ENCODE measurements around the gene RBMS1. TPM values are rescaled to one million over a fixed set of nuclear protein-coding genes. Genes with fewer than 3 reads are reported as not detected.

RBMS1 gene
- total and polyA plus RNA-seq, 4 donors: 49.5 to 215 (median 76.3) TPM

DNA sequence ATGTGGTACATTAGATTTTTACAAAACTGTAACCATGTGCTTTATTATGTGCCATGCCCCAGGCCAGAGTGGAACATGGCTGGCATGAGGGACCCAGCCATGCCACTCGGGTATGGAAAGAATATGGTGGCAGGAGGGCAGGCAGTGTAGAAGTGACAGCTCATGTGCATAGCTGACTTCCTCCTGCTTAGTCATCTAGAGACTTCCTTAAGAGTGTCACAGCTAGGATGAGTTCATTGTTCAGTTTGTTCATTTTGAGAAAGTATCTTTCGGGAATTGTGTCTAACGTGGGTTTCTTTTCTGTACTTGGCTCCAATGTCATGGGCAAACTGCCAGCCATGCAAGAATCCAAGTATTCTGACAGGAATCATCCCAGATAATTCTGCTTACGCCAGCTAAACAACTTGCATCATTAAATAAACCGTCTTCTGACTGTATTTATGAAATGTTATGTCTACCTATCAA, 199.2 kb downstream of the RBMS1 start:
- peaks cover 6 to 66% (median 30%) of the 10 kb centered on the region in 5 donors for H3K4me1 ChIP-seq (ENCODE audit: control insufficient read depth in 5 of 5, insufficient read depth in 5 of 5, low read length in 5 of 5)
- no peaks in the 10 kb centered on the region for H3K27me3 ChIP-seq (ENCODE audit: control insufficient read depth in 3 of 3, insufficient read depth in 3 of 3, low read length in 2 of 3)
- peak; percentile 65 for ATAC-seq (ENCODE audit: insufficient read depth, low FRiP score)
- no peaks in the 10 kb centered on the region for H3K9me3 ChIP-seq (ENCODE audit: control insufficient read depth in 4 of 4, insufficient read depth in 3 of 4, low read length in 3 of 4)
- no peak overlapping the region for H3K4me3 ChIP-seq
- TF ChIP-seq, protein P1, sequence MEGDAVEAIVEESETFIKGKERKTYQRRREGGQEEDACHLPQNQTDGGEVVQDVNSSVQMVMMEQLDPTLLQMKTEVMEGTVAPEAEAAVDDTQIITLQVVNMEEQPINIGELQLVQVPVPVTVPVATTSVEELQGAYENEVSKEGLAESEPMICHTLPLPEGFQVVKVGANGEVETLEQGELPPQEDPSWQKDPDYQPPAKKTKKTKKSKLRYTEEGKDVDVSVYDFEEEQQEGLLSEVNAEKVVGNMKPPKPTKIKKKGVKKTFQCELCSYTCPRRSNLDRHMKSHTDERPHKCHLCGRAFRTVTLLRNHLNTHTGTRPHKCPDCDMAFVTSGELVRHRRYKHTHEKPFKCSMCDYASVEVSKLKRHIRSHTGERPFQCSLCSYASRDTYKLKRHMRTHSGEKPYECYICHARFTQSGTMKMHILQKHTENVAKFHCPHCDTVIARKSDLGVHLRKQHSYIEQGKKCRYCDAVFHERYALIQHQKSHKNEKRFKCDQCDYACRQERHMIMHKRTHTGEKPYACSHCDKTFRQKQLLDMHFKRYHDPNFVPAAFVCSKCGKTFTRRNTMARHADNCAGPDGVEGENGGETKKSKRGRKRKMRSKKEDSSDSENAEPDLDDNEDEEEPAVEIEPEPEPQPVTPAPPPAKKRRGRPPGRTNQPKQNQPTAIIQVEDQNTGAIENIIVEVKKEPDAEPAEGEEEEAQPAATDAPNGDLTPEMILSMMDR (IDR thresholded peaks at IDR 0.05; ENCODE audit: control extremely low read depth, extremely low read depth): no peak
- H3K27ac ChIP-seq (ENCODE audit: low read depth in 1 of 2, low read length in 1 of 2): peak overlapping the region; percentile 37 to 77
- H3K36me3 ChIP-seq (ENCODE audit: control insufficient read depth in 4 of 4, insufficient read depth in 4 of 4, low read length in 4 of 4): peaks cover 4 to 20% (median 14%) of the 10 kb centered on the region in 4 donors
- 42 to 46% methylated on average over 5 of the region's 5 CpGs for WGBS, 2 donors
- peak overlapping the region in 1 of 2 donors; percentile 26 for H3K9ac ChIP-seq (ENCODE audit: insufficient read depth in 1 of 2, low read length in 2 of 2)
- DNase-seq: peak; percentile 81 to 90 (median 89)

DNA sequence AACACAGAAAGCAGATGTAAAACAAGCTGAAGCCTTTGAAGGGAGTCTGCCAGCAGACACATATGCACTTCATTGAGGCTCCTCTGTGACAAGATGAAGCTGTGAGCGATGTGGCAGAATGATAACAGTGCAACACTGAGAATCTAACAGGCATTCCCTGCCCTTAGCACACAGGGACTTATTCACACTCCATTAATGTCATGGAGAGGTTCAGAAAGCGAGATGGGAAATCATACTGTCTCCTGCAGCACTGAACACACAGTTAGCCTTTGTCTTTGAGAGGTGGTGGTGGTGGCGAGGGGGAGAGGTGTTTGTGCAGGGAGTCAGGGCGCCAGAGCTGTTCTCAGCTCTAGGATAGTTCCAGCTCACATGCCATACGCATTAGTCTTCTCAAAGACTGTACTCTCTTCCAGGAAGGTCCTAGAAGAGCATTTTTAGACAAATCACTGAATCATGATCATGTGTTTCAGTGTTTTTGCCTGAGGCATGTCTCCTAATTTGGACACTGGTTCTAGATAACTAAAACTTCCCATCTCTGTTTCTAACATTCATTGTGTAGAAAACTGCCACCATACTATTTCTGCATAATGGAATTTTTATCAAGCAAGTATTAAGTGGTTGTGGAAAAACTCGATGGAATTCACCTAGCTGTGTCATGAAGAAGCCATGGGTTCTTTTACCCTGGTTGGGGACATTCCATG, 200.1 kb downstream of the RBMS1 start:
- H3K9ac ChIP-seq (ENCODE audit: insufficient read depth in 1 of 2, low read length in 2 of 2): peak overlapping the region in 1 of 2 donors; percentile 19
- peaks cover 7 to 66% (median 33%) of the 10 kb centered on the region in 5 donors for H3K4me1 ChIP-seq (ENCODE audit: control insufficient read depth in 5 of 5, insufficient read depth in 5 of 5, low read length in 5 of 5)
- DNase-seq (peak; percentile 66 to 90 (median 87)), ATAC-seq (ENCODE audit: insufficient read depth, low FRiP score) (peak; percentile 68)
- WGBS, 2 donors: 83 to 85% methylated on average over 6 of the region's 6 CpGs
- peak overlapping the region; percentile 32 to 37 for H3K27ac ChIP-seq (ENCODE audit: low read depth in 1 of 2, low read length in 1 of 2)
- no peak overlapping the region for H3K4me3 ChIP-seq
- no peaks in the 10 kb centered on the region for H3K27me3 ChIP-seq (ENCODE audit: control insufficient read depth in 3 of 3, insufficient read depth in 3 of 3, low read length in 2 of 3)
- no peaks in the 10 kb centered on the region for H3K9me3 ChIP-seq (ENCODE audit: control insufficient read depth in 4 of 4, insufficient read depth in 3 of 4, low read length in 3 of 4)
- H3K36me3 ChIP-seq (ENCODE audit: control insufficient read depth in 4 of 4, insufficient read depth in 4 of 4, low read length in 4 of 4): peaks cover 4 to 18% (median 14%) of the 10 kb centered on the region in 4 donors
- TF ChIP-seq, protein P1 (IDR thresholded peaks at IDR 0.05; ENCODE audit: control extremely low read depth, extremely low read depth): no peak

DNA sequence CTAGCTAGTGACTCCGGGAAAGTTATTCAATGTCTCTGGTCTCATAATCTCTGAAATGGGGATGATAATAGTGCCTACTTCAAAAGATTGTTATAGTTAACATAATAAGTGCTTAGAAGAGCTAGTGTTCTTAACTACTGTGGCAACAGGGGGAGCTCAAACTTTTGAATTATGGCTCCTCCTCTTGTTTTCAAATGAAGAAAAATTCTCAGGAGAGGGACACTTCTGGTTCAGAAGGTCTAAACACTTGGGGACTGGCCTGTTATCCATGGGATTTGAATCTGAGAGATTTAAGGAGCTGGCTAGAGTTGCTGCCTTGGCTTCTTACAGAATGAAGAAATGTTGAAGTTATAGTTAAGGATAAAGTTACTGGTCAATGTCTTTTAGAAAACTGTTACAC, 201.4 kb downstream of the RBMS1 start:
- no peak overlapping the region for H3K27ac ChIP-seq (ENCODE audit: low read depth in 1 of 2, low read length in 1 of 2)
- peaks cover 7 to 66% (median 40%) of the 10 kb centered on the region in 5 donors for H3K4me1 ChIP-seq (ENCODE audit: control insufficient read depth in 5 of 5, insufficient read depth in 5 of 5, low read length in 5 of 5)
- H3K9me3 ChIP-seq (ENCODE audit: control insufficient read depth in 4 of 4, insufficient read depth in 3 of 4, low read length in 3 of 4): no peaks in the 10 kb centered on the region
- H3K27me3 ChIP-seq (ENCODE audit: control insufficient read depth in 3 of 3, insufficient read depth in 3 of 3, low read length in 2 of 3): no peaks in the 10 kb centered on the region
- no peak overlapping the region for H3K4me3 ChIP-seq
- H3K36me3 ChIP-seq (ENCODE audit: control insufficient read depth in 4 of 4, insufficient read depth in 4 of 4, low read length in 4 of 4): peaks cover 4 to 17% (median 6%) of the 10 kb centered on the region in 4 donors
- no peak overlapping the region for H3K9ac ChIP-seq (ENCODE audit: insufficient read depth in 1 of 2, low read length in 2 of 2)
- 86 to 91% methylated on average over 1 of the region's 1 CpG for WGBS, 2 donors
- DNase-seq (peak in 2 of 3 donors; percentile 50 to 62), ATAC-seq (ENCODE audit: insufficient read depth, low FRiP score) (no peak)
- TF ChIP-seq, protein P1 (IDR thresholded peaks at IDR 0.05; ENCODE audit: control extremely low read depth, extremely low read depth): no peak

Data from lung (tissue), 12 donors.